Measurements from ENCODE around the gene ZFYVE1. TPM values are rescaled to one million over a fixed set of nuclear protein-coding genes. Genes with fewer than 3 reads are reported as not detected.
"Not testable (repeated sequence)": the region's sequence is repeated elsewhere in the genome, so short reads cannot be mapped to it uniquely, and the experiment has no call there.

Gene ZFYVE1
- 7.4 and 9.1 TPM in 2 replicates for total RNA-seq

- peaks cover 35% of the 10 kb centered on the region for H3K4me1 Mint-ChIP-seq
- peaks cover 19% of the 10 kb centered on the region for H3K36me3 Mint-ChIP-seq (ENCODE audit: low read depth)
- peaks cover 6% of the 10 kb centered on the region for H3K9me3 Mint-ChIP-seq
- peak; percentile 97 for DNase-seq
- intact Hi-C loops (cut with micrococcal nuclease): loop anchor here (1.0 to 5.0 kb wide), 3 partner anchors 31 to 110 kb away; partner anchors contain the start of genes DCAF4, PSEN1 and RBM25
- H3K27ac Mint-ChIP-seq: peak within 1 kb of the TSS; percentile 90
- H3K27me3 Mint-ChIP-seq: no peaks in the 10 kb centered on the region
- peak within 1 kb of the TSS; percentile 95 for H3K4me3 Mint-ChIP-seq
These were observed at the start of gene ZFYVE1 for GRCh38 chr14:73026845-73027542. TSS of gene ZFYVE1 (minus strand) at chr14:73027106. CDS start at chr14:73024508, 2,598 bp downstream.

GRCh38 chr14:73069585-73069984 is 42.7 kb upstream of the ZFYVE1 start:
- H3K9me3 Mint-ChIP-seq: no peaks in the 10 kb centered on the region
- intact Hi-C loops (cut with micrococcal nuclease): no loop called here
- no peaks in the 10 kb centered on the region for H3K27me3 Mint-ChIP-seq
- H3K36me3 Mint-ChIP-seq (ENCODE audit: low read depth): peaks cover 41% of the 10 kb centered on the region
- H3K4me3 Mint-ChIP-seq: no peak overlapping the region
- no peak for DNase-seq
- peaks cover 8% of the 10 kb centered on the region for H3K4me1 Mint-ChIP-seq
- H3K27ac Mint-ChIP-seq: no peak overlapping the region

GRCh38 chr14:73058922-73059673 is 32.2 kb upstream of the ZFYVE1 start:
- DNase-seq: peak; percentile 87
- no peak overlapping the region for H3K4me3 Mint-ChIP-seq
- H3K27me3 Mint-ChIP-seq: peaks cover 2% of the 10 kb centered on the region
- H3K27ac Mint-ChIP-seq: no peak overlapping the region
- no peaks in the 10 kb centered on the region for H3K9me3 Mint-ChIP-seq
- intact Hi-C loops (cut with micrococcal nuclease): loop anchor here (1.0 kb wide), 5 partner anchors 32 to 583 kb away; partner anchors contain the start of genes DCAF4, PSEN1 and ZFYVE1
- H3K4me1 Mint-ChIP-seq: peaks cover 24% of the 10 kb centered on the region
- H3K36me3 Mint-ChIP-seq (ENCODE audit: low read depth): peaks cover 28% of the 10 kb centered on the region

GRCh38 chr14:73058224-73058921 is 31.5 kb upstream of the ZFYVE1 start, which contains the start of gene RBM25:
TSS of gene RBM25 (plus strand) at chr14:73058534. CDS start at chr14:73071642, 13,108 bp downstream.
- H3K9me3 Mint-ChIP-seq: no peaks in the 10 kb centered on the region
- H3K4me3 Mint-ChIP-seq: no peak within 1 kb of the TSS
- peaks cover 19% of the 10 kb centered on the region for H3K4me1 Mint-ChIP-seq
- peaks cover 2% of the 10 kb centered on the region for H3K27me3 Mint-ChIP-seq
- peak; percentile 98 for DNase-seq
- H3K27ac Mint-ChIP-seq: no peak within 1 kb of the TSS
- intact Hi-C loops (cut with micrococcal nuclease): loop anchor here (1.0 kb wide), 5 partner anchors 31 to 582 kb away; partner anchors contain the start of genes DCAF4, PSEN1 and ZFYVE1
- H3K36me3 Mint-ChIP-seq (ENCODE audit: low read depth): peaks cover 22% of the 10 kb centered on the region

GRCh38 chr14:73057944-73058223 is 31.0 kb upstream of the ZFYVE1 start:
- Mint-ChIP-seq H3K9me3 (no peaks in the 10 kb centered on the region), H3K36me3 (ENCODE audit: low read depth) (peaks cover 20% of the 10 kb centered on the region), H3K27ac (no peak overlapping the region), H3K4me3 (no peak overlapping the region), H3K4me1 (peaks cover 19% of the 10 kb centered on the region), H3K27me3 (peaks cover 2% of the 10 kb centered on the region)
- DNase-seq: no peak
- intact Hi-C loops (cut with micrococcal nuclease): loop anchor here (1.0 kb wide), 5 partner anchors 31 to 582 kb away; partner anchors contain the start of genes DCAF4, PSEN1 and ZFYVE1

GRCh38 chr14:73055251-73055650 is 28.3 kb upstream of the ZFYVE1 start:
- H3K27me3 Mint-ChIP-seq: peaks cover 2% of the 10 kb centered on the region
- no peak overlapping the region for H3K27ac Mint-ChIP-seq
- intact Hi-C loops (cut with micrococcal nuclease): no loop called here
- DNase-seq: no peak
- H3K4me1 Mint-ChIP-seq: peaks cover 4% of the 10 kb centered on the region
- H3K4me3 Mint-ChIP-seq: no peak overlapping the region
- H3K9me3 Mint-ChIP-seq: no peaks in the 10 kb centered on the region
- peaks cover 7% of the 10 kb centered on the region for H3K36me3 Mint-ChIP-seq (ENCODE audit: low read depth)

- Mint-ChIP-seq H3K36me3 (ENCODE audit: low read depth) (no peaks in the 10 kb centered on the region), H3K4me1 (no peaks in the 10 kb centered on the region), H3K27me3 (peaks cover 2% of the 10 kb centered on the region), H3K9me3 (no peaks in the 10 kb centered on the region), H3K4me3 (no peak overlapping the region), H3K27ac (no peak overlapping the region)
- DNase-seq: no peak
- intact Hi-C loops (cut with micrococcal nuclease): no loop called here
These were observed 22.5 kb upstream of the ZFYVE1 start for GRCh38 chr14:73049428-73049827.

GRCh38 chr14:73047808-73048207 is 20.9 kb upstream of the ZFYVE1 start:
- Mint-ChIP-seq H3K36me3 (ENCODE audit: low read depth) (no peaks in the 10 kb centered on the region), H3K27ac (no peak overlapping the region), H3K9me3 (no peaks in the 10 kb centered on the region), H3K4me1 (no peaks in the 10 kb centered on the region), H3K27me3 (peaks cover 2% of the 10 kb centered on the region), H3K4me3 (no peak overlapping the region)
- intact Hi-C loops (cut with micrococcal nuclease): no loop called here
- no peak for DNase-seq

GRCh38 chr14:73036706-73037450 is 10.0 kb upstream of the ZFYVE1 start:
- H3K27ac Mint-ChIP-seq; intact Hi-C loops (cut with micrococcal nuclease); DNase-seq; H3K4me1 Mint-ChIP-seq; H3K36me3 Mint-ChIP-seq (ENCODE audit: low read depth); H3K9me3 Mint-ChIP-seq; H3K27me3 Mint-ChIP-seq; H3K4me3 Mint-ChIP-seq: not testable (repeated sequence)

GRCh38 chr14:73027984-73028383 is 1.1 kb upstream of the ZFYVE1 start:
- no peak for DNase-seq
- peaks cover 6% of the 10 kb centered on the region for H3K9me3 Mint-ChIP-seq
- H3K4me1 Mint-ChIP-seq: peaks cover 30% of the 10 kb centered on the region
- no peak overlapping the region for H3K27ac Mint-ChIP-seq
- H3K36me3 Mint-ChIP-seq (ENCODE audit: low read depth): peaks cover 13% of the 10 kb centered on the region
- no peaks in the 10 kb centered on the region for H3K27me3 Mint-ChIP-seq
- peak overlapping the region; percentile 95 for H3K4me3 Mint-ChIP-seq
- intact Hi-C loops (cut with micrococcal nuclease): loop anchor here (1.0 to 5.0 kb wide), 3 partner anchors 30 to 109 kb away; partner anchors contain the start of genes DCAF4, PSEN1 and RBM25

GRCh38 chr14:73027546-73027945 is 640 bp upstream of the ZFYVE1 start:
- no peaks in the 10 kb centered on the region for H3K27me3 Mint-ChIP-seq
- H3K4me1 Mint-ChIP-seq: peaks cover 32% of the 10 kb centered on the region
- intact Hi-C loops (cut with micrococcal nuclease): loop anchor here (1.0 to 5.0 kb wide), 3 partner anchors 31 to 110 kb away; partner anchors contain the start of genes DCAF4, PSEN1 and RBM25
- H3K4me3 Mint-ChIP-seq: peak overlapping the region; percentile 95
- peaks cover 16% of the 10 kb centered on the region for H3K36me3 Mint-ChIP-seq (ENCODE audit: low read depth)
- peak overlapping the region; percentile 90 for H3K27ac Mint-ChIP-seq
- DNase-seq: no peak
- peaks cover 6% of the 10 kb centered on the region for H3K9me3 Mint-ChIP-seq

- Mint-ChIP-seq H3K4me3 (peak overlapping the region; percentile 95), H3K4me1 (peaks cover 38% of the 10 kb centered on the region), H3K27ac (peak overlapping the region; percentile 87), H3K36me3 (ENCODE audit: low read depth) (peaks cover 24% of the 10 kb centered on the region), H3K27me3 (no peaks in the 10 kb centered on the region), H3K9me3 (peaks cover 6% of the 10 kb centered on the region)
- intact Hi-C loops (cut with micrococcal nuclease): loop anchor here (5.0 kb wide), 1 partner anchor 111 kb away; the partner anchor contains the start of gene PSEN1
- DNase-seq: no peak
These were observed 562 bp downstream of the ZFYVE1 start for GRCh38 chr14:73026243-73026844.
